Epithelial cell of esophagus (primary cell): Measurements from ENCODE around the gene TTLL1.
"Not testable (repeated sequence)": the region's sequence is repeated elsewhere in the genome, so short reads cannot be mapped to it uniquely, and the experiment has no call there.

ENCODE experiments used
- DNase-seq: peaks from one replicate; pipeline ENCODE4 v3.0.0; 2010; ENCODE audit warnings: low read depth
- H3K4me3 ChIP-seq: 2 replicates; pipeline ENCODE4 v1.5.1; 2011; ENCODE audit warnings: mild to moderate bottlenecking, low read length, control low read depth
- CTCF ChIP-seq: IDR thresholded peaks from 2 replicates; pipeline ENCODE4 v1.5.1; 2011; ENCODE audit warnings: low read depth, mild to moderate bottlenecking, low read length, control low read depth, inconsistent platforms; ENCODE audit not compliant: insufficient read depth; ENCODE audit errors: missing control alignments

TTLL1 gene

GRCh38 chr22:43110444-43110926 lies 21.3 kb upstream of the TTLL1 start, which contains the start of gene BIK:
Gene BIK (plus strand): TSS chr22:43110750. CDS start chr22:43124023, 13,273 bp downstream.
- TF ChIP-seq CTCF = peak; percentile 27
- peak; percentile 53 for DNase-seq
- peak within 1 kb of the TSS; percentile 59 for H3K4me3 ChIP-seq

- DNase-seq = no peak
- H3K4me3 ChIP-seq = peak overlapping the region; percentile 59
- no peak for TF ChIP-seq CTCF
These were observed 20.8 kb upstream of the TTLL1 start for GRCh38 chr22:43109921-43110443.

- DNase-seq = no peak
- no peak for TF ChIP-seq CTCF
These were observed 20.3 kb upstream of the TTLL1 start for GRCh38 chr22:43109511-43109910.

GRCh38 chr22:43106302-43106701 lies 17.1 kb upstream of the TTLL1 start:
- H3K4me3 ChIP-seq = no peak overlapping the region
- TF ChIP-seq CTCF = no peak
- DNase-seq = no peak

More at GRCh38 chr22:43109511-43109910, 20.3 kb upstream of the TTLL1 start:
- H3K4me3 ChIP-seq = no peak overlapping the region

- H3K4me3 ChIP-seq, DNase-seq: not testable (repeated sequence)
These were observed 15.8 kb upstream of the TTLL1 start for GRCh38 chr22:43104950-43105349.

- not testable (repeated sequence) for DNase-seq, H3K4me3 ChIP-seq
These were observed 14.9 kb upstream of the TTLL1 start for GRCh38 chr22:43104056-43104625.

GRCh38 chr22:43101306-43101705 lies 12.1 kb upstream of the TTLL1 start:
- DNase-seq = no peak
- no peak for TF ChIP-seq CTCF
- no peak overlapping the region for H3K4me3 ChIP-seq

- TF ChIP-seq CTCF = no peak
- H3K4me3 ChIP-seq = no peak overlapping the region
- DNase-seq = peak; percentile 90
These were observed 11.0 kb upstream of the TTLL1 start for GRCh38 chr22:43100225-43100624.
